ENCODE results near the gene ZFR2.

Gene ZFR2

GRCh38 chr19:3813473-3814392 lies 55.1 kb downstream of the ZFR2 start:
- no peak for DNase-seq

GRCh38 chr19:3810708-3811355 lies 58.0 kb downstream of the ZFR2 start:
- DNase-seq = no peak

- DNase-seq = no peak
These were observed 58.7 kb downstream of the ZFR2 start for GRCh38 chr19:3809881-3810707.

- DNase-seq = no peak
These were observed 60.3 kb downstream of the ZFR2 start for GRCh38 chr19:3808420-3809143.

- no peak for DNase-seq
These were observed 61.1 kb downstream of the ZFR2 start for GRCh38 chr19:3807574-3808354.

GRCh38 chr19:3807131-3807480 lies 61.7 kb downstream of the ZFR2 start:
- no peak for DNase-seq

GRCh38 chr19:3805859-3806258 lies 63.0 kb downstream of the ZFR2 start:
- no peak for DNase-seq

- no peak for DNase-seq
These were observed 64.4 kb downstream of the ZFR2 start for GRCh38 chr19:3804429-3804828.

- DNase-seq = no peak
These were observed 64.9 kb downstream of the ZFR2 start for GRCh38 chr19:3803986-3804385.

GRCh38 chr19:3803114-3803888 lies 65.5 kb downstream of the ZFR2 start:
- no peak for DNase-seq

- no peak for DNase-seq
These were observed 67.3 kb downstream of the ZFR2 start for GRCh38 chr19:3801412-3802096.

- no peak for DNase-seq
These were observed 67.8 kb downstream of the ZFR2 start for GRCh38 chr19:3800996-3801395.

- DNase-seq = peak; percentile 64
These were observed 70.7 kb downstream of the ZFR2 start for GRCh38 chr19:3798137-3798536.

GRCh38 chr19:3796358-3796757 lies 72.5 kb downstream of the ZFR2 start:
- no peak for DNase-seq

- DNase-seq = no peak
These were observed 75.0 kb downstream of the ZFR2 start for GRCh38 chr19:3793799-3794198.

GRCh38 chr19:3792114-3792513 lies 76.7 kb downstream of the ZFR2 start:
- no peak for DNase-seq

- DNase-seq = no peak
These were observed 77.9 kb downstream of the ZFR2 start for GRCh38 chr19:3790941-3791340.

GRCh38 chr19:3790209-3790734 lies 78.6 kb downstream of the ZFR2 start:
- no peak for DNase-seq

GRCh38 chr19:3788996-3789778 lies 79.7 kb downstream of the ZFR2 start:
- no peak for DNase-seq
